H9 (cell line): ENCODE measurements around the gene MRRF. TPM values are rescaled to one million over a fixed set of nuclear protein-coding genes. Genes with fewer than 3 reads are reported as not detected.

Experiments
- DNase-seq: peaks from one replicate; pipeline ENCODE4 v3.0.0-alpha.2; 2017
- H2AFZ ChIP-seq: one replicate; pipeline ENCODE4 v1.6.1; 2013; ENCODE audit warnings: mild to moderate bottlenecking, low read length, control low read depth, moderate library complexity
- H2AK5ac ChIP-seq: 2 replicates; pipeline ENCODE4 v1.6.1; 2013; ENCODE audit warnings: low read length, control low read depth, mixed read lengths; ENCODE audit not compliant: insufficient read length
- H2BK120ac ChIP-seq: one replicate; pipeline ENCODE4 v1.6.1; 2013; ENCODE audit warnings: low read depth, mild to moderate bottlenecking, low read length, control low read depth, inconsistent platforms; ENCODE audit not compliant: poor library complexity, severe bottlenecking
- H2BK12ac ChIP-seq: 2 replicates; pipeline ENCODE4 v1.6.1; 2013; ENCODE audit warnings: low read length, control low read depth, mixed read lengths, low read depth; ENCODE audit not compliant: insufficient read length
- H2BK15ac ChIP-seq: 2 replicates; pipeline ENCODE4 v1.6.1; 2013; ENCODE audit warnings: low read depth, low read length, control low read depth
- H2BK20ac ChIP-seq: one replicate; pipeline ENCODE4 v1.6.1; 2013; ENCODE audit warnings: low read depth, mild to moderate bottlenecking, low read length, control low read depth, inconsistent platforms; ENCODE audit not compliant: poor library complexity, severe bottlenecking
- H2BK5ac ChIP-seq: 2 replicates; pipeline ENCODE4 v1.6.1; 2013; ENCODE audit warnings: low read length, control low read depth, mixed read lengths; ENCODE audit not compliant: insufficient read length
- H3K14ac ChIP-seq: 2 replicates; pipeline ENCODE4 v1.6.1; 2013; ENCODE audit warnings: low read length, control low read depth; ENCODE audit not compliant: insufficient read depth
- H3K18ac ChIP-seq: 2 replicates; pipeline ENCODE4 v1.6.1; 2013; ENCODE audit warnings: low read depth, mild to moderate bottlenecking, mixed read lengths, low read length, control low read depth; ENCODE audit not compliant: insufficient read length
- H3K23ac ChIP-seq: 2 replicates; pipeline ENCODE4 v1.6.1; 2013; ENCODE audit warnings: low read length, control low read depth, mixed read lengths, low read depth; ENCODE audit not compliant: insufficient read length
- H3K23me2 ChIP-seq: 2 replicates; pipeline ENCODE4 v1.6.1; 2013; ENCODE audit warnings: low read depth, mild to moderate bottlenecking, mixed read lengths, low read length, control low read depth; ENCODE audit not compliant: insufficient read length, poor library complexity, severe bottlenecking
- H3K27ac ChIP-seq: 2 replicates; pipeline ENCODE4 v1.5.1; 2013; ENCODE audit warnings: low read length, control low read depth, mixed read lengths, low read depth; ENCODE audit not compliant: insufficient read length
- H3K27me3 ChIP-seq: 2 replicates; pipeline ENCODE4 v1.6.1; 2013; ENCODE audit warnings: low read length, control low read depth, inconsistent platforms; ENCODE audit not compliant: insufficient read depth
- H3K4ac ChIP-seq: 2 replicates; pipeline ENCODE4 v1.6.1; 2013; ENCODE audit warnings: low read depth, mild to moderate bottlenecking, control low read depth, inconsistent platforms, low read length, moderate library complexity
- H3K4me1 ChIP-seq: 2 replicates; pipeline ENCODE4 v1.6.1; 2013; ENCODE audit warnings: low read length, control low read depth, inconsistent platforms; ENCODE audit not compliant: insufficient read depth
- H3K4me2 ChIP-seq: 2 replicates; pipeline ENCODE4 v1.6.1; 2013; ENCODE audit warnings: low read length, control low read depth, mixed read lengths; ENCODE audit not compliant: insufficient read length, insufficient read depth
- H3K56ac ChIP-seq: 2 replicates; pipeline ENCODE4 v1.6.1; 2013; ENCODE audit warnings: low read depth, mild to moderate bottlenecking, mixed read lengths, low read length, control low read depth; ENCODE audit not compliant: insufficient read length
- H3K79me1 ChIP-seq: 2 replicates; pipeline ENCODE4 v1.6.1; 2013; ENCODE audit warnings: low read depth, mild to moderate bottlenecking, moderate library complexity, low read length, control low read depth, inconsistent platforms; ENCODE audit not compliant: insufficient read depth, poor library complexity, severe bottlenecking
- H3K79me2 ChIP-seq: 2 replicates; pipeline ENCODE4 v1.6.1; 2013; ENCODE audit warnings: low read length, control low read depth, inconsistent platforms; ENCODE audit not compliant: insufficient read depth
- H3K9ac ChIP-seq: 2 replicates; pipeline ENCODE4 v1.6.1; 2013; ENCODE audit warnings: low read length, control low read depth, mixed read lengths; ENCODE audit not compliant: insufficient read length; ENCODE audit errors: extremely low read depth
- H3K9me3 ChIP-seq: one replicate; pipeline ENCODE4 v1.6.1; 2013; ENCODE audit warnings: low read depth, low read length, inconsistent platforms; ENCODE audit not compliant: control insufficient read depth
- H3T11ph ChIP-seq: one replicate; pipeline ENCODE4 v1.6.1; 2013; ENCODE audit warnings: mild to moderate bottlenecking, low read length, control low read depth, inconsistent platforms
- H4K20me1 ChIP-seq: one replicate; pipeline ENCODE4 v1.6.1; 2013; ENCODE audit not compliant: control insufficient read depth, insufficient read length, insufficient read depth
- H4K5ac ChIP-seq: 2 replicates; pipeline ENCODE4 v1.6.1; 2013; ENCODE audit warnings: low read depth, mild to moderate bottlenecking, mixed read lengths, low read length, control low read depth; ENCODE audit not compliant: insufficient read length
- H4K8ac ChIP-seq: replicated peaks from 2 replicates; pipeline ENCODE4 v1.6.1; 2013; ENCODE audit warnings: low read length, control low read depth, mixed read lengths, low read depth; ENCODE audit not compliant: insufficient read length
- H4K91ac ChIP-seq: 2 replicates; pipeline ENCODE4 v1.6.1; 2013; ENCODE audit warnings: low read depth, mild to moderate bottlenecking, moderate library complexity, mixed read lengths, low read length, control low read depth; ENCODE audit not compliant: insufficient read length
- H3K27ac Mint-ChIP-seq, 3 experiments: 2 replicates in 2 of 3; 3 replicates in 1 of 3; pipeline ENCODE4 v1.8.0; 2020 to 2021; ENCODE audit warnings: mixed read lengths in 3 of 3, mild to moderate bottlenecking in 1 of 3, moderate library complexity in 1 of 3
- H3K27me3 Mint-ChIP-seq: 2 replicates; pipeline ENCODE4 v1.8.0; 2021; ENCODE audit warnings: low read depth, mild to moderate bottlenecking, moderate library complexity, mixed read lengths
- H3K36me3 Mint-ChIP-seq, 3 experiments: 2 replicates in 2 of 3; 3 replicates in 1 of 3; pipeline ENCODE4 v1.8.0; 2020 to 2021; ENCODE audit warnings: low read depth in 3 of 3, mixed read lengths in 3 of 3; ENCODE audit not compliant: insufficient read depth in 1 of 3
- H3K4me1 Mint-ChIP-seq, 2 experiments: 2 replicates each; pipeline ENCODE4 v1.8.0; 2020; ENCODE audit warnings: mixed read lengths in 2 of 2
- H3K4me3 Mint-ChIP-seq, 2 experiments: 2 replicates in 1 of 2; 3 replicates in 1 of 2; pipeline ENCODE4 v1.8.0; 2020 to 2021; ENCODE audit warnings: mild to moderate bottlenecking in 2 of 2, mixed read lengths in 2 of 2, moderate library complexity in 1 of 2
- H3K9me3 Mint-ChIP-seq, 2 experiments: 2 replicates in 1 of 2; 3 replicates in 1 of 2; pipeline ENCODE4 v1.8.0; 2020; ENCODE audit warnings: mild to moderate bottlenecking in 2 of 2, mixed read lengths in 2 of 2, moderate library complexity in 1 of 2
- CTCF ChIP-seq: fragments of 200-600 bp; sonication (generic); conservative IDR thresholded peaks from 3 replicates; pipeline ENCODE4 v1.8.0; 2021; ENCODE audit warnings: antibody characterized with exemption, mild to moderate bottlenecking
- WGBS: extraction: QIAGEN DNeasy Blood & Tissue Kit; methylation state at CpG from one replicate; pipeline ENCODE4 v1.1.7; 2013; ENCODE audit warnings: missing lambda C conversion rate, low lambda C conversion rate, mixed read lengths; ENCODE audit not compliant: insufficient read length; ENCODE audit errors: extremely low coverage; 5-methylcytosine and 5-hydroxymethylcytosine counted together
- total RNA-seq: library from RNA; stranded (reverse); gene quantifications from 2 replicates; pipeline ENCODE4 v1.2.1, GENCODE V29; 2021

The MRRF gene
- total RNA-seq, 1 experiment from 2014 or later = 33.7 TPM

DNA sequence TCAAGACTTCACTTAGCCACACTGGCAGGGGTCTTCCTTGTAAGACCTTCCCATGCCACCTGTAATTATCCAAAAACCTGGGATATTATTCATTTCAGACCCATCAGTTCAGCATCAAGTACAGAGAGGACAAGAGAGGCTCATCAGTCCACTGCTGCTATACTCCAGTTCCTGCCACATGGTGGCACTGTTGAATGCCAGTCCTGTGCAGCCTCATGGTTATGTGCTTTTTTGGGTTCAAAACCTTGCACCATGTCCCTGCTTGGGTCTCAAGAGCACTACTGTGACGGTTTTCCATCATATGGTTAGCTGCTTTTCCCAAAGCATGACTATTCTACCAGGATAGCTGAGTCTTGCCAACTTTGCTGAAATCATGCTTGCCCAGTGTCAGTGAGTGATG lies 114.7 kb downstream of the MRRF start:
- H2BK15ac ChIP-seq = no peak overlapping the region
- no peak overlapping the region for H3K9ac ChIP-seq
- Mint-ChIP-seq H3K27me3 (peaks cover 14% of the 10 kb centered on the region), H3K27ac (no peak overlapping the region), H3K4me1 (peaks cover 30 to 34% of the 10 kb centered on the region in 2 experiments), H3K36me3 (no peaks in the 10 kb centered on the region), H3K4me3 (no peak overlapping the region), H3K9me3 (peaks cover 4 to 6% of the 10 kb centered on the region in 2 experiments; a peak in 3 of 5 replicates)
- H3K27ac ChIP-seq = no peak overlapping the region
- H2AK5ac ChIP-seq = no peak overlapping the region
- no peak overlapping the region for H4K8ac ChIP-seq
- no peak overlapping the region for H3T11ph ChIP-seq
- H2BK12ac ChIP-seq = no peak overlapping the region
- H2BK5ac ChIP-seq = no peak overlapping the region
- no CpG with 5 or more reads among the region's 1 CpG for WGBS
- H3K79me2 ChIP-seq = no peaks in the 10 kb centered on the region
- no peak overlapping the region for H4K91ac ChIP-seq
- no peak overlapping the region for H2AFZ ChIP-seq
- no peaks in the 10 kb centered on the region for H3K9me3 ChIP-seq
- no peak overlapping the region for H2BK120ac ChIP-seq
- no peaks in the 10 kb centered on the region; the same call in 1 of the 2 replicates for H3K27me3 ChIP-seq
- no peak overlapping the region for H4K5ac ChIP-seq
- H2BK20ac ChIP-seq = no peak overlapping the region
- no peak for DNase-seq
- no peak overlapping the region for H3K4ac ChIP-seq
- no peaks in the 10 kb centered on the region for H3K23me2 ChIP-seq
- no peak overlapping the region for H3K14ac ChIP-seq
- peak; percentile 80 for TF ChIP-seq CTCF
- no peak overlapping the region for H3K4me2 ChIP-seq
- no peak overlapping the region for H3K18ac ChIP-seq
- H4K20me1 ChIP-seq = no peaks in the 10 kb centered on the region
- no peak overlapping the region for H3K56ac ChIP-seq
- H3K79me1 ChIP-seq = no peaks in the 10 kb centered on the region
- no peak overlapping the region for H3K23ac ChIP-seq
- H3K4me1 ChIP-seq = peaks cover 4% of the 10 kb centered on the region; the same call in 1 of the 2 replicates
